ENCODE results near the gene DIAPH1.

DNA sequence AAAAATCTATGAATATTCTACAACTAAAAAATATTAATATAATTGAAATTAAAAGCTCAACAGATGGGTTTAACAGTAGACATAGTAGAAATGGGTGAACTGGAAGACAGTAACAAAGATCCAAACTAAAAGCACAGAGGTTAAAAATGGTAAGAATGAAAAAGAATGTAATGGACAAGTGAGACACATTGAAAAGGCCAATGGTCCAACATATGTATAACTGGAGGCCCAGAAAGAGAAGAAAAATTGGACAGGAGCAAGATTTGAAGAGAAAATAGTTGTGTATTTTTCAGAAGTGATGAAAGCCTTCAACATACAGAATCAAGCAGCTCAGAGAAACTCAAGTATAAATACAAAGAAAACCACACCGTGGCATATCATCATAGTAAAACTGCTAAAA, 71.3 kb downstream of the DIAPH1 start:
- TF ChIP-seq EZH2 (IDR thresholded peaks at IDR 0.05): no peak
- TF ChIP-seq, protein P1, sequence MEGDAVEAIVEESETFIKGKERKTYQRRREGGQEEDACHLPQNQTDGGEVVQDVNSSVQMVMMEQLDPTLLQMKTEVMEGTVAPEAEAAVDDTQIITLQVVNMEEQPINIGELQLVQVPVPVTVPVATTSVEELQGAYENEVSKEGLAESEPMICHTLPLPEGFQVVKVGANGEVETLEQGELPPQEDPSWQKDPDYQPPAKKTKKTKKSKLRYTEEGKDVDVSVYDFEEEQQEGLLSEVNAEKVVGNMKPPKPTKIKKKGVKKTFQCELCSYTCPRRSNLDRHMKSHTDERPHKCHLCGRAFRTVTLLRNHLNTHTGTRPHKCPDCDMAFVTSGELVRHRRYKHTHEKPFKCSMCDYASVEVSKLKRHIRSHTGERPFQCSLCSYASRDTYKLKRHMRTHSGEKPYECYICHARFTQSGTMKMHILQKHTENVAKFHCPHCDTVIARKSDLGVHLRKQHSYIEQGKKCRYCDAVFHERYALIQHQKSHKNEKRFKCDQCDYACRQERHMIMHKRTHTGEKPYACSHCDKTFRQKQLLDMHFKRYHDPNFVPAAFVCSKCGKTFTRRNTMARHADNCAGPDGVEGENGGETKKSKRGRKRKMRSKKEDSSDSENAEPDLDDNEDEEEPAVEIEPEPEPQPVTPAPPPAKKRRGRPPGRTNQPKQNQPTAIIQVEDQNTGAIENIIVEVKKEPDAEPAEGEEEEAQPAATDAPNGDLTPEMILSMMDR (IDR thresholded peaks at IDR 0.05 in 2 of 3, conservative IDR thresholded peaks at IDR 0.05 in 1 of 3; ENCODE audit: borderline replicate concordance in 1 of 3, insufficient read depth in 1 of 3, low read depth in 2 of 3, low read length in 2 of 3): no peak
- no peak for TF ChIP-seq CEBPB (IDR thresholded peaks at IDR 0.05; ENCODE audit: low read depth)
- TF ChIP-seq POLR2AphosphoS5 (IDR thresholded peaks at IDR 0.05; ENCODE audit: low read depth, low read length): no peak
- TF ChIP-seq, protein P2, sequence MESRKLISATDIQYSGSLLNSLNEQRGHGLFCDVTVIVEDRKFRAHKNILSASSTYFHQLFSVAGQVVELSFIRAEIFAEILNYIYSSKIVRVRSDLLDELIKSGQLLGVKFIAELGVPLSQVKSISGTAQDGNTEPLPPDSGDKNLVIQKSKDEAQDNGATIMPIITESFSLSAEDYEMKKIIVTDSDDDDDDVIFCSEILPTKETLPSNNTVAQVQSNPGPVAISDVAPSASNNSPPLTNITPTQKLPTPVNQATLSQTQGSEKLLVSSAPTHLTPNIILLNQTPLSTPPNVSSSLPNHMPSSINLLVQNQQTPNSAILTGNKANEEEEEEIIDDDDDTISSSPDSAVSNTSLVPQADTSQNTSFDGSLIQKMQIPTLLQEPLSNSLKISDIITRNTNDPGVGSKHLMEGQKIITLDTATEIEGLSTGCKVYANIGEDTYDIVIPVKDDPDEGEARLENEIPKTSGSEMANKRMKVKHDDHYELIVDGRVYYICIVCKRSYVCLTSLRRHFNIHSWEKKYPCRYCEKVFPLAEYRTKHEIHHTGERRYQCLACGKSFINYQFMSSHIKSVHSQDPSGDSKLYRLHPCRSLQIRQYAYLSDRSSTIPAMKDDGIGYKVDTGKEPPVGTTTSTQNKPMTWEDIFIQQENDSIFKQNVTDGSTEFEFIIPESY (IDR thresholded peaks at IDR 0.05; ENCODE audit: extremely low read depth, insufficient replicate concordance, low read length): no peak
- no peak for TF ChIP-seq POLR2A (IDR thresholded peaks at IDR 0.05; ENCODE audit: borderline replicate concordance, extremely low read depth, insufficient read depth, insufficient read length)
- no peak for TF ChIP-seq SP1 (IDR thresholded peaks at IDR 0.05; ENCODE audit: low read depth)
- no peak for TF ChIP-seq ZFX (IDR thresholded peaks at IDR 0.05)
- TF ChIP-seq EZH2phosphoT487 (IDR thresholded peaks at IDR 0.05; ENCODE audit: borderline replicate concordance): no peak
- no peak for TF ChIP-seq SIN3A (IDR thresholded peaks at IDR 0.05; ENCODE audit: low read depth)
- TF ChIP-seq YY1 (IDR thresholded peaks at IDR 0.05; ENCODE audit: extremely low read depth, insufficient replicate concordance, low read depth, low read length): no peak
- TF ChIP-seq FOSL1 (IDR thresholded peaks at IDR 0.05; ENCODE audit: low read depth): no peak
- no peak for TF ChIP-seq JUND (IDR thresholded peaks at IDR 0.05)
- TF ChIP-seq, protein P3, sequence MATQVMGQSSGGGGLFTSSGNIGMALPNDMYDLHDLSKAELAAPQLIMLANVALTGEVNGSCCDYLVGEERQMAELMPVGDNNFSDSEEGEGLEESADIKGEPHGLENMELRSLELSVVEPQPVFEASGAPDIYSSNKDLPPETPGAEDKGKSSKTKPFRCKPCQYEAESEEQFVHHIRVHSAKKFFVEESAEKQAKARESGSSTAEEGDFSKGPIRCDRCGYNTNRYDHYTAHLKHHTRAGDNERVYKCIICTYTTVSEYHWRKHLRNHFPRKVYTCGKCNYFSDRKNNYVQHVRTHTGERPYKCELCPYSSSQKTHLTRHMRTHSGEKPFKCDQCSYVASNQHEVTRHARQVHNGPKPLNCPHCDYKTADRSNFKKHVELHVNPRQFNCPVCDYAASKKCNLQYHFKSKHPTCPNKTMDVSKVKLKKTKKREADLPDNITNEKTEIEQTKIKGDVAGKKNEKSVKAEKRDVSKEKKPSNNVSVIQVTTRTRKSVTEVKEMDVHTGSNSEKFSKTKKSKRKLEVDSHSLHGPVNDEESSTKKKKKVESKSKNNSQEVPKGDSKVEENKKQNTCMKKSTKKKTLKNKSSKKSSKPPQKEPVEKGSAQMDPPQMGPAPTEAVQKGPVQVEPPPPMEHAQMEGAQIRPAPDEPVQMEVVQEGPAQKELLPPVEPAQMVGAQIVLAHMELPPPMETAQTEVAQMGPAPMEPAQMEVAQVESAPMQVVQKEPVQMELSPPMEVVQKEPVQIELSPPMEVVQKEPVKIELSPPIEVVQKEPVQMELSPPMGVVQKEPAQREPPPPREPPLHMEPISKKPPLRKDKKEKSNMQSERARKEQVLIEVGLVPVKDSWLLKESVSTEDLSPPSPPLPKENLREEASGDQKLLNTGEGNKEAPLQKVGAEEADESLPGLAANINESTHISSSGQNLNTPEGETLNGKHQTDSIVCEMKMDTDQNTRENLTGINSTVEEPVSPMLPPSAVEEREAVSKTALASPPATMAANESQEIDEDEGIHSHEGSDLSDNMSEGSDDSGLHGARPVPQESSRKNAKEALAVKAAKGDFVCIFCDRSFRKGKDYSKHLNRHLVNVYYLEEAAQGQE (IDR thresholded peaks at IDR 0.05; ENCODE audit: low read depth): no peak

Data from HCT116 (cell line).